ENCODE measurements around the gene NAP1L1.

GRCh38 chr12:75991753-75992152, 92.7 kb downstream of the NAP1L1 start:
- TF ChIP-seq CTCF (IDR thresholded peaks at IDR 0.05) (no peak), SIN3A (IDR thresholded peaks at IDR 0.05; ENCODE audit: borderline replicate concordance, insufficient read depth, low read depth, low read length) (no peak)

All from Panc1 (cell line).